Adrenal gland (tissue), 12 donors: Measurements from ENCODE around the gene C1orf122. TPM values are rescaled to one million over a fixed set of nuclear protein-coding genes. Genes with fewer than 3 reads are reported as not detected.

Experiments used
- DNase-seq, 7 donors: peaks; one replicate each; pipeline ENCODE4 v3.0.0-alpha.2; 2019 to 2020
- H3K27ac ChIP-seq, 5 donors: fragments of 200-600 bp; sonication (generic) in 4 of 5; 1 replicate in 3 of 5; 2 replicates in 2 of 5; pipeline versions ENCODE4 v1.5.1 to v1.8.0; 2016 to 2020; ENCODE audit warnings: mild to moderate bottlenecking in 1 of 5
- H3K27me3 ChIP-seq: fragments of 200-600 bp; 2 replicates; pipeline ENCODE4 v1.8.0; 2021
- H3K36me3 ChIP-seq, 2 donors: fragments of 200-600 bp; replicated peaks in 1 of 2; 1 replicate in 1 of 2; 2 replicates in 1 of 2; pipeline versions ENCODE4 v1.5.1 to v1.8.0; 2018 to 2022
- H3K4me1 ChIP-seq, 2 donors: fragments of 200-600 bp; replicated peaks in 1 of 2; 1 replicate in 1 of 2; 2 replicates in 1 of 2; pipeline versions ENCODE4 v1.5.1 to v1.8.0; 2018 to 2021
- H3K4me3 ChIP-seq, 4 donors: fragments of 200-600 bp; sonication (generic) in 3 of 4; one replicate each; pipeline ENCODE4 v1.5.1; 2016 to 2018
- H3K9me3 ChIP-seq, 3 donors: fragments of 200-600 bp; sonication (generic) in 1 of 3; replicated peaks in 1 of 3; 1 replicate in 2 of 3; 2 replicates in 1 of 3; pipeline versions ENCODE4 v1.5.1 to v1.8.0; 2016 to 2021
- CTCF ChIP-seq, 6 experiments: fragments of 450-650 bp in 4 of 6; fragments of 200-600 bp in 2 of 6; sonication (generic) in 1 of 6; IDR thresholded peaks; 1 replicate in 5 of 6; 2 replicates in 1 of 6; pipeline versions ENCODE4 v1.5.1 to v1.8.0; 2016 to 2021; ENCODE audit warnings: antibody characterized with exemption in 6 of 6, mild to moderate bottlenecking in 2 of 6, moderate library complexity in 1 of 6
- POLR2A ChIP-seq, 2 donors: fragments of 450-650 bp; IDR thresholded peaks; one replicate each; pipeline ENCODE4 v1.6.1; 2017; ENCODE audit warnings: antibody characterized with exemption in 2 of 2, mild to moderate bottlenecking in 2 of 2, moderate library complexity in 1 of 2
- WGBS, 4 donors: extraction: QIAGEN DNeasy Blood & Tissue Kit in 2 of 4; methylation state at CpG; one replicate each; pipeline versions ENCODE4 v1.1.5 to v1.1.7; 2013 to 2017; 5-methylcytosine and 5-hydroxymethylcytosine counted together
- intact Hi-C, 2 donors: fragments of 100-400 bp; cut with DNase I; formaldehyde crosslinking; loops; one replicate each; pipeline versions ENCODE4 v1.14.1 to v1.15.0; 2022 to 2023
- polyA plus RNA-seq, 3 donors: library from polyadenylated mRNA; stranded (reverse); fragments of 200-250 nt in 2 of 3; fragments of 350-450 nt in 1 of 3; fragmentation: Illumina TruSeq in 1 of 3; extraction: RNeasy Lipid Tissue Mini Kit (QIAGEN cat#74804) in 1 of 3; gene quantifications; one replicate each; pipeline ENCODE4 v1.2.3, GENCODE V29; 2013 to 2014
- total RNA-seq, 9 donors: library from RNA; depleted of rRNA in 4 of 9; stranded (reverse); fragments of >200 nt in 4 of 9; fragments of 120-200 nt in 1 of 9; fragmentation: NEBNext Ultra II Directional in 1 of 9; extraction: Animal tissue kit (Norgen Biotek cat#: 25700) in 1 of 9; gene quantifications; one replicate each; pipeline versions ENCODE4 v1.1.0 to v1.2.4, GENCODE V29; 2013 to 2023
- donor health status: healthy with polysubstance abuse.
- donor health status: Bipolar disorder and iron deficiency.
- donor health status: DM: yes; HTN: yes; CAD: no.
- donor health status: DM: no; HTN: no; CAD: no.
- donor health status: DM: no; HTN: no; CAD: no.
- donor health status: DM: yes; HTN: yes; CAD: no.

Gene C1orf122
- total and polyA plus RNA-seq, 12 donors = 21.0 to 173 (median 84.7) TPM

GRCh38 chr1:37844536-37844935 is 36.9 kb downstream of the C1orf122 start:
- Histone ChIP-seq H3K36me3 (peaks cover 0 to 3% of the 10 kb centered on the region in 2 donors), H3K9me3 (no peaks in the 10 kb centered on the region), H3K27ac (no peak overlapping the region), H3K4me3 (no peak overlapping the region), H3K27me3 (no peaks in the 10 kb centered on the region), H3K4me1 (peaks cover 7 to 46% of the 10 kb centered on the region in 2 donors)
- DNase-seq = no peak
- intact Hi-C loops = no loop called here
- TF ChIP-seq CTCF (IDR thresholded peaks at IDR 0.05) = no peak
- TF ChIP-seq POLR2A (IDR thresholded peaks at IDR 0.05) = no peak

- intact Hi-C loops = no loop called here
- DNase-seq = no peak
- Histone ChIP-seq H3K27me3 (no peaks in the 10 kb centered on the region), H3K27ac (no peak overlapping the region), H3K9me3 (no peaks in the 10 kb centered on the region), H3K36me3 (peaks cover 0 to 2% of the 10 kb centered on the region in 2 donors), H3K4me3 (no peak overlapping the region), H3K4me1 (peaks cover under 1 to 43% of the 10 kb centered on the region in 2 donors)
- 87 to 90% (median 89%) methylated on average over 5 of the region's 5 CpGs for WGBS, 4 donors
- no peak for TF ChIP-seq POLR2A (IDR thresholded peaks at IDR 0.05)
- no peak for TF ChIP-seq CTCF (IDR thresholded peaks at IDR 0.05)
Observed at GRCh38 chr1:37845049-37845646, 37.6 kb downstream of the C1orf122 start.

- no peak overlapping the region for H3K4me3 ChIP-seq
- no peak overlapping the region for H3K27ac ChIP-seq
- no peaks in the 10 kb centered on the region for H3K9me3 ChIP-seq
- DNase-seq = no peak
- TF ChIP-seq POLR2A (IDR thresholded peaks at IDR 0.05) = no peak
- TF ChIP-seq CTCF (IDR thresholded peaks at IDR 0.05) = no peak
- intact Hi-C loops = no loop called here
- peaks cover 3 to 43% of the 10 kb centered on the region in 2 donors for H3K4me1 ChIP-seq
- no peaks in the 10 kb centered on the region for H3K36me3 ChIP-seq
- 61 to 79% (median 68%) methylated on average over 3 of the region's 3 CpGs for WGBS, 4 donors
- H3K27me3 ChIP-seq = no peaks in the 10 kb centered on the region
Observed at GRCh38 chr1:37845786-37846185, 38.2 kb downstream of the C1orf122 start.

GRCh38 chr1:37846647-37847339 is 39.2 kb downstream of the C1orf122 start:
- peaks cover 3 to 44% of the 10 kb centered on the region in 2 donors for H3K4me1 ChIP-seq
- 78 to 90% (median 82%) methylated on average over 4 of the region's 4 CpGs for WGBS, 4 donors
- intact Hi-C loops = no loop called here
- H3K27ac ChIP-seq = no peak overlapping the region
- DNase-seq = no peak
- no peaks in the 10 kb centered on the region for H3K9me3 ChIP-seq
- H3K27me3 ChIP-seq = no peaks in the 10 kb centered on the region
- TF ChIP-seq CTCF (IDR thresholded peaks at IDR 0.05) (no peak), POLR2A (IDR thresholded peaks at IDR 0.05) (no peak)
- H3K4me3 ChIP-seq = no peak overlapping the region
- no peaks in the 10 kb centered on the region for H3K36me3 ChIP-seq
